ENCODE results near the gene MICAL2.

DNA sequence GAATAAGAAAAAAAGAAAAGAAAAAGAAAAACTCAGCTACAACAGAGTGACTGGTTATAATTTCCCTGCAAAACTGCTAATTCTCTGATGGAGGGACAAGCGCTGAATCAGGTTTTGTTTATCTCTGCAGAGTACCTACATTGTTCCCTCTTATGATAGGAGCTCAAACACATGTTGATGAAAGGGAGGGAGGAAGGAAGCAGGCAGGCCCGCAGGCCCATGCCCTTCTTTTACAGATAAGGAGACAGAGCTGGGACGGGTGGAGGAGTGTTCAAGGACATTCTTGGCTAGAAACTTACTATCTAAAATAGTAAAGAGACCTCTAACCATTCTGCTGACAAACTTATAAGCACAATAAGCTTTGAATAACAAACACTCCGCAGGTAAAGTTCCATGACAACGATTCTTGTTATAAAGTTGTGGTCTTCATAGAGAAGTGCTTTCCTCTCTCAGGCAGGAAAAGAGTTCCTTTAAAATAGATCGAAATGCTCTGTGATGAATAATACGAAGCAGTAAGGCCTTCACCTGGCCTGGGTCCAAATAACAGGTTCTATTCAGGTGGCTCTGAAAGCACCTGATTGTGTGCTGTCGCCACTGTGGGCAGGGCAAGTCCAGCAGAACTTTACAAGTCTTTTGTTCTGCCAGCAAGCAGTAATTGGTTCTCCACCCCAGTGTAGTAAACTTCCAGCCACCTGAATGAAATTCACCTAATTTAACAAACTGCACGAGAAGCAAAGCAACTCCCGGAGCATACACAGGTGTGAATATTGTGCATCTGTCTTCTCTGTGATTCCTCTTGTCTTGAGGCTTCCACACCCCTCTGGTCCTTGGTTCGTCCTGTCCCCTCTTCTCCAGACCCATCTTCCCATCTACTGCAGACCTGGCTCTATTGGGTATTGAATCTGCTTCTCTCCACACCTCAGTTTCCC is 15.3 kb upstream of the MICAL2 start:
- TF ChIP-seq EZH2 (IDR thresholded peaks at IDR 0.05; ENCODE audit: borderline replicate concordance, insufficient read depth, low read depth, low read length, poor library complexity, severe bottlenecking) (no peak), CTCF (IDR thresholded peaks at IDR 0.05) (no peak)

Data from B cell (primary cell).